Measurements from ENCODE around the gene AVPR1B.

AVPR1B gene

DNA sequence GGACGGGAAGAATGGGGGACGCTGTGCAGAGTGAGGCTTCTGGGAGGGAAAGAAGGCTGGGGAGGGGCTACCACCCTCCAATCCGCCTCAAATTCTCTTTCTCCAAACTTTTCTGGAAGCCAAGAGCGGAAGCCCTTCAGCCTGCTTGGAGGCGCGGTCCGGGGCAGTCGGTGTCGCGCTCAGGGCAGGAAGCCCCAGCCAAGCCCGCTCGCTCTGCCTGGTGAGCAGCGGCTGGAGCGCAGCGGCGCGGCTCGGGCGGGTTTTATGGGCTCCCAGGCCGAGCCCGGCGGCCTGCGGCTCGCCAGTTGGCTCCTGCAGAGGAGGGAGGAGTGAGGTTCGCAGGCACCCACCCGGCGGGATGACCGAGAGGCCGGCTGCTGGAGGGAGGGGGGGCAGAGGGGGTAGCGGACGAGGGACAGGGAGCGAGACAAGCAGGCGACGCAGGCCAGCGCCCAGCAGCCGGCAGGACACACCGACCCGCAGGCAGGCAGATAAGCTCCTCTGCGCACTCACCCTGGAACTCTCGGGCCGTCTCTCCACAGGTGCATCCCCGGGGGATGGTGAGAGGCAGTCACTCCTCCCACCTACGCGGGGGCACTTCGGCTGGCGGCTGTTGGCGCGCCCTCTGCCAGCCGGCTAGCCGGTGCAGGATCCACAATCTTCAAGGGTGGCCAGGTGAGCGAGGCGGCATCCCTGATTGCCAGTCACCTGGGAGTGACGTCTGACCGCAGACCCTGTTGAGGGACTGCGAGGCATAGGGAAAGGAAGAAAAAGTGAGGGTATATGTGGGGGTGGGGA, at the start of gene AVPR1B:
AVPR1B (minus strand) TSS at position 238 of the 798 bp plus-strand sequence. CDS start 498 bp downstream, outside the sequence.
- DNase-seq (ENCODE audit: low spot score) = no peak

- no peak for DNase-seq (ENCODE audit: low spot score)
Observed at GRCh38 chr1:206145771-206146290, 28.6 kb upstream of the AVPR1B start.

DNA sequence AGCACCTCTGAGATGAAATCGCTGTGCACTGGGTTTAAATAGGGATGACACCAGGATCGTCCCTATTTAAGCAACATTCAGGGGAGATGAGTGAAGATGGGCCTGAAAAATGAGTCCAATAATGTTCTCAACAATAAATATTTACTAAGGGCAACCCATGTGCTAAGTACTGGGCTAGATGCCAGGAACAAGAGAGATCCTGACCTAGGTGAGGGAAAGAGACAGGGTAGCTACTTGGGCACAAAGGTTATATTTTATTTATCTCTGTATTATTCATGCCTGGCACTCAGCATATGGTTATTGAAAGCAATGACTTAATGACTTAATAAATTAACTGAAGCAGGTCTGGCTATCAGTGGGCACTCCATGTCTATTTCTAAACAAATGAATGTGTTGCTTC, 27.4 kb upstream of the AVPR1B start:
- no peak for DNase-seq (ENCODE audit: low spot score)

DNA sequence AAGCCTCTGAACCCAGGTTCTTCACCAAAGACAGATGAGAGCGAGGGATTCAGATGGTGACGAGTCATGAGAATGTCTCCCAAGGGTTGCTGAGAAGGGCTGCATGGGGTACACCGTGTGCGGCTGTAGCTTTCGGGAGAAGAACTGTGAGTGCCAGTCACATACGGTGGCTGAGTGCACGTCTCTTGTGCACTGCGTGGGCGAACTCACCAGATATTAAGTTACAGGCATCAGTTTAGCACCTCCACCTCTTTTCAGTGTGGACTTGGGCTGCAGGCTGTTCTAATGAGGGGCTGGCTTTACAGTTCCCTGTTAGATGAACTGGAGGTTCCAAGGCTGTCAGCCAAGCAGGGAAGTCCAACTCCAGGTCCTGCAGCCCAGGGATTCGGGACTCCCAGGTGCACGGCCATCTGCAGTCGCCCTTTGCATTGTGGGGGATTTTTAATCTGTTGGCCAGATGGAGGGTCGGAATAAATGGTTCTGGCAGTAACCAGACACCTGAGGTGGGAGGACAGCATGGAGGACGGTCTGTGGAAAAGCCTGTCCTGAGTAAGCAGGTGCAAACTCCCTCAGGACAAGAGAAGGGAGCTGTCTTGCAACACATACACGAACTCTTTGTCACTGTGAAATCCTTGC, 26.5 kb upstream of the AVPR1B start:
- no peak for DNase-seq (ENCODE audit: low spot score)

DNA sequence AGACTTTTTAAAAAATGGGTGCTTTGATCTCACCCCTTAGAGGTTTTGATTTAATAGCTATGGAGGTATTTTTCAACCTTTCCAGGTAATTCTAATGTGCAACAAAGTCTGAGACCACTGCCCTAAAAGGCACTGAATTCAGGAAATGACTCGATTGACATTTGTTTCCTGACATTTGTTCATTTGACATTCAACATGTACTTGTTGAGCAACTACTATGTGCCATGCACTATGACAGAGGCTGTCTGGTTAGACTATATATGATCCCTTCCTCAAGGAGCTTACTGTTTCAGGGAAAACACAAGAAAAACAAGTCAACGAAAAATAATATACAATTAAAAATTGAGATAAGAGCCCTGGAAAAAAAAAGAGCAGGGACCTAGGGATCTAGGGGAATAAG, 25.6 kb upstream of the AVPR1B start:
- no peak for DNase-seq (ENCODE audit: low spot score)

- no peak for DNase-seq (ENCODE audit: low spot score)
Observed at GRCh38 chr1:206142011-206142410, 24.8 kb upstream of the AVPR1B start.

DNA sequence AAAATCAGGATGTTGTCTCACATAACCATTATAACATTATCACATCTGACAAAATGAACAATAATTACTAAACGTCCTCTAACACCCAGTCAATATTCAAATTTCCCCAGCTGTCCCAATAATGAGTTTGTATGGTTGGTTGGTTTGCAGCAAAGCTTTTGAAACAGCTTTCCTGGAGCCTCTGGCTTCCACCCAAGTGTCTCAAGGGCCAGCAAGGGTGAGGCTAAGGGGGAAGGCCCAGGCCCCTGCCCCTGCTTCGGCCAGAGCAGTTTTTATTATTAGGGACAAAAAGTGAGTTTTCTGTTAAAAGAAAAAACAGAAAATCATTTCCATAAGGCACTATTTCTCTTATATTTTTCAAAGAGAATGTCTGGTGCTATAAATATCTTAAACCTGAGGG, 19.1 kb upstream of the AVPR1B start:
- DNase-seq (ENCODE audit: low spot score) = no peak

- DNase-seq (ENCODE audit: low spot score) = no peak
Observed at GRCh38 chr1:206135248-206135647, 18.1 kb upstream of the AVPR1B start.

DNA sequence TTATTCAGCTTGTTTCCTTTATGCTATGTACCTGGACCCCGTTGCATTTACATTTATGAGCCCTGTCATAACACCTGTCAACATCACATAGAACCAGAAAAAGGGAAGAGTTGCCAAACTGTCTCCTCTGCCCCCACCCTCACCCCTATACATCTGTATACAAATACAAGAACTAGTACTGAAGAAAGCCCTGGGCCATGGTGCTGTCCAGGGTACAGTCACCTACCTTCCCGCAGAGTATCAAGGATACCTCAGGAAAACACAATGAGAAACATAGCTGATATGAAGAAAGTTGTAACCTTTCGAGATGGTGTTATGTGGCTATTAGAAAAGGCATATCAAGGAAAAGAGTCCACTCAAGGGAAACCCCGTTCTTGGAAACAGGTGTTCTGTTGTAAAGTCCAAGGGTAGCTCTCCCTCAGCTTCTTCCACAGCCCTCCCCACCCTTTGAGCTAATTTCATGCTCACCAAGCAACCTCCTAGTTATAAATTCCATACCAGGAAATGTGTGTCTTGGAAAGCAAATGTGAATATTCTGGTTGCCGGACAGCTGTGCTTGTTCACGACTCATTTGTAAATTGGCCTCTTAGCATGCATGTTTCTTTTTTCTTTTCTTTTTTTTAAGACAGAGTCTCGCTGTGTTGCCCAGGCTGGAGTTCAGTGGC, 16.7 kb upstream of the AVPR1B start:
- no peak for DNase-seq (ENCODE audit: low spot score)

DNA sequence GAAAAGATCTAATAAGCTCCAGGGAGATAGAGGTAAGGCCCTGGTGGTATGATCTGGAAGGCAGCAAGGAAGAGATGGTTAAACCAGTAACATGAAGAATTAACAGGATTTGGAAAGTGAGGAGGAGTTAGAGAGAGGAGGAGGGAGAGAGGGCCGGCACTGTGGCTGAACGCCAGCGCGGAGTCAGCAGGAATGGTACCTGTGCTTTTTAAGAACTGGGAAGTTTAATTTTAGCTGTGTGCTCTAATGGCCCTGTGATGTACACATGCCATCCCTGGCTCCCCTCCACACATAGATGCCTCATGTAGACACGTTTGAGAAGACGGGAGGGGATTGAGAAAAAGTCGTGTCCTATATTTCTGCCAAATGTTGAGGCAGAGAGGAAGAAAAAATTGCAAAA, 13.8 kb upstream of the AVPR1B start:
- DNase-seq (ENCODE audit: low spot score) = no peak

- DNase-seq (ENCODE audit: low spot score) = no peak
Observed at GRCh38 chr1:206128196-206128595, 11.0 kb upstream of the AVPR1B start.

- DNase-seq (ENCODE audit: low spot score) = no peak
Observed at GRCh38 chr1:206127336-206127735, 10.1 kb upstream of the AVPR1B start.

- DNase-seq (ENCODE audit: low spot score) = no peak
Observed at GRCh38 chr1:206125346-206125745, 8.2 kb upstream of the AVPR1B start.

DNA sequence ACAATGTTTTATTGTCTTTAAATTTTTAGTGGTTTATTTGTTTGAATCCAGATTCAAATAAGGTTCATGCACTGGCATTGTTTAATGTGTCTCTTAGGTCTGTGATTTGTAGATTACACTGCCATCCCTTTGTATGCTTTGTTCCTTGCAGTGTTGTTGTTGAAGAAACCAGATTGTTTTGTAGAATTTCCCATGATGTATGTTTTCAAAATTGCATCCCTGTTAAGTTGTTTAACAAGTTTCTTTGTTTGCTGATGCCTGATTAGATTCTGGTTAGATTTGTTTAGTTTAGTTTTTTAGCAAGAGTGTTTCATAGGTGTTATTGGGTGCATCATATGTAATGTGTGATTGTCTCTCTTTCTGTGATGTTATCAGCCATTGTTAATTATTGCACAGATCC, 5.5 kb upstream of the AVPR1B start:
- no peak for DNase-seq (ENCODE audit: low spot score)

DNA sequence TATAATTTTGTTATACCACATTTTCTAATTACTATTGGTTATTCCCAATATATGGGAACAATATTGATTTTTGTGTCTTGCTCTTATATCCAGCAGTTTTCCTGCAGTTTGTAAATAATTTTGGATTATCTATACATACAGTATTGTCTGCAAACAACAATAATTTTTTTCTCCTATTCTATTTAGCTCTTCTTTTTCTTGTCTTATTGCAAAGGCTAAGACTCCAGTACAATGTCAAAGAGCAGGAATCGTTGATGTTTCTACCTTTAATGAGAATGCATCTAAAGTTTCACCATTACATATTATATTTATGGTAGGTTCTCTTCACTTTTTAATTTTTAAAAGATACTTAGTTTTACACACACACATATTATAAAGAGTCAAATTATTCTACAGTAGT, 4.1 kb upstream of the AVPR1B start:
- no peak for DNase-seq (ENCODE audit: low spot score)

- no peak for DNase-seq (ENCODE audit: low spot score)
Observed at GRCh38 chr1:206120406-206120805, 3.2 kb upstream of the AVPR1B start.

DNA sequence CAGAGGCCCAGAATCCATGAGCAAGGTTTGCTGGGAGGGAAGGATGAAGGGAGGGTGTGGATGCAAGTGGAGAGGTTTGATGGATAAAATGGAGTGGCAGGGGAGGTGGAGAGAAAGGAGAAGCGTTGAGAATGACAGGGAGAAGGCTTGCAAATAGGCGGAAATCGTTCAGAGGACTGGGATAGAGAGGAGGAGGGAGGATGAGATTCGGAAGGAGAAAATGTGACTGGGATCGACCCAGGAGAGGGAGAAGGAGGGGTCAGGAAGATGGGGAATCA, 376 bp downstream of the AVPR1B start:
- no peak for DNase-seq (ENCODE audit: low spot score)

GRCh38 chr1:206116191-206116872, 856 bp downstream of the AVPR1B start:
- DNase-seq (ENCODE audit: low spot score) = no peak

DNA sequence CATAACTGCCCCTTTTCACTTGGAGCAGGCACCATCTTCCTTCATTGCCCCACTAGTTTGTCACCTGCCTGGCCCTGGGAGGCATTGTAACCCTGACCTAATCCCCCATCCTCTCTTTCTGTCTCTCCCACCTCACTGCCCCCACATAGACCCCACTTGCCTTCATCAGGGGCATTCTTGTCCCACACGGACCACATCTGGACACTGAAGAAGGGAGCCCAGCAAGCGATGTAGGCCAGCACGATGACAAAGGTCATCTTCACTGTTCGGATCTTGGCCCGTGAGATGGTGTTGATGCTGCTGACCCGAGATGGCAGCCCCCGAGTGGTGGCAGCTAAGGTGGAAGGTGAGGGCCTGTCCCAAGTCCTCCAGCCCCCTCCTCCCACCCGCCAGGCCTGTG, 1.4 kb downstream of the AVPR1B start:
- DNase-seq (ENCODE audit: low spot score) = no peak

DNA sequence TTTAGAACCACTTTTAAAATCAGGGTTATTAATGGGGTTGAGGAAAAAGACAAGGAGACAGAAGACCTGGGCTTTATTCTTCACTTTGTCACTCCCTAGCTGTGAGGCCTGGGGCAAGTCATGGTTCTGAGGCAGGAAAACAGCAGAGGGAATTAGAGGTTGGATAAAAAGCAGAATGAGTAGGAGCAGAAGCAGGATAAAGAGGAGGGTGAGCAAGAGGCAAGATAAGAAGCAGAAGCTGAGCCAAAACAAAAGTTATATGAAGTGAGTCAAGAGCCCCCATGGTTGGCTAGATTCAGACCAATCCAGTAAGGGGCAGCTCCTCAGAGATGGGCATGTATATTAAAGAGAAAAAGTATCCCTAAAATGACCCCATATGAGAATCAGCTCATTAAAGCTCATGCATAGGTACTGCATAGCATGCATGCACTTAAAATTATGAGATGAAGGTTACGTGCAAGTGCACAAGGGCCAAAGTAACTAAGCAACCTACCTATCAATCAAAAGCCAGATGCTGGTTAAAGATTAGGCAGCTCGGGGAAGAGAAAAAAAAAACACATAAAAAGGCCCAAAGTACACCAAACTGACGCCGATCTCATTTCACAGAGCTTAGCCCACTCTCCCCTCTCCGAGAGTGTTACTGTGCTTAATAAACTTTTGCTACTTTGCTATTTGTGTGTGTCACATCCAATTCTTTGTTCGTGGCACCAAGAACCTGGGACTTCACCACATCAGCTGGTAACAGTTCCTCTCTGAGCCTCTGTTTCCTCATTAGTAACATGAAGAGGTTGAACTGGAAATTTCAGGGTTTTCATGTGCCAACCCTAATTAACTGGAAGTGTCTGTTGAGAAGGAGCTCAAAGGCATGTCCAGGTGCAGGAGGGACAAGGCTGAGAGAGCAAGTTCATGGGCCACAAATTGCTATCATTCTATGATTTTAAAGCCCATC, 2.2 kb downstream of the AVPR1B start:
- no peak for DNase-seq (ENCODE audit: low spot score)

DNA sequence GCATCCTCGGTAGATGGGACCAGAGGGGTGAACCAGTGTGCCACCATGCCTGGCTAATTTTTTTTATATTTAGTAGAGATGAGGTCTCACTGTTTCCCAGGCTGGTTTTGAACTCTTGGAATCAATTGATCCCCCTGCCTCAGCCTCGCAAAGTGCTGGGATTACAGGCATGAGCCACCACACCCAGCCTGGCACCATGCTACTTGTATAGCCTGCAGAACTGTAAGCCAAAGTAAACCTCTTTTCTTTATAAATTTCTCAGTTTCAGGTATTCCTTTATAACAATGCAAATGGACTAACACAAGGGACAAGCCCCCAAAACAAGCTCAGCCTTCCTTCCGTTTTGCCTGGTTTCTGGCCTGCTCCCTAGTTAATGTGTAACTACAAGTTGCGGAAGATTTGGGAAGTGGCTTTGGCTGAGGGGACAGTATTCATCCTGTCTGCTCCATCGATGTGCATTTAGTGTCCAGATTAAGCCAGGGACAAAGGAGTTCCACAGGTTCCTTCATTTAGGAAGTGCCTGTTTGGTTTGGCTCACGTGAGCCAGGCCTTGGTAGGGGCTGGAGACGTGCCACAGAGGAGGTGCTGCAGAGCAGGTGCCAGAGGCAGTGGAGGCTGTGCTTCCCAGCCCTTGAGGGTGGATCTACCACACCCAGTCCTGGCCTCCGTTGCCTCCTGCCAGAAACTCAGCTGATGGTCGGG, 4.4 kb downstream of the AVPR1B start:
- DNase-seq (ENCODE audit: low spot score) = no peak

Measured in CD4-positive, alpha-beta T cell treated with Interleukin-6 at 100 ng/mL for 8 hours (primary cell).